Transverse colon (tissue), 4 donors: ENCODE measurements around the gene CACNA1I.

Experiments used
- POLR2A ChIP-seq: fragments of 450-650 bp; IDR thresholded peaks from one replicate; pipeline ENCODE4 v1.6.1; 2016; ENCODE audit warnings: antibody characterized with exemption, mild to moderate bottlenecking, moderate library complexity
- POLR2AphosphoS5 ChIP-seq, 3 donors: sonication (generic); formaldehyde crosslinking; IDR thresholded peaks; one replicate each; pipeline ENCODE4 v1.6.1; 2016; ENCODE audit warnings: antibody characterized with exemption in 3 of 3
- TF ChIP-seq, protein P1 (sequence below), 5 experiments: fragments of 200-600 bp in 3 of 5; fragments of 450-650 bp in 2 of 5; sonication (generic) in 3 of 5; IDR thresholded peaks; 1 replicate in 2 of 5; 2 replicates in 3 of 5; pipeline ENCODE4 v1.5.1; 2016 to 2017; ENCODE audit warnings: antibody characterized with exemption in 5 of 5, inconsistent platforms in 3 of 5, mild to moderate bottlenecking in 2 of 5, moderate library complexity in 1 of 5

DNA sequence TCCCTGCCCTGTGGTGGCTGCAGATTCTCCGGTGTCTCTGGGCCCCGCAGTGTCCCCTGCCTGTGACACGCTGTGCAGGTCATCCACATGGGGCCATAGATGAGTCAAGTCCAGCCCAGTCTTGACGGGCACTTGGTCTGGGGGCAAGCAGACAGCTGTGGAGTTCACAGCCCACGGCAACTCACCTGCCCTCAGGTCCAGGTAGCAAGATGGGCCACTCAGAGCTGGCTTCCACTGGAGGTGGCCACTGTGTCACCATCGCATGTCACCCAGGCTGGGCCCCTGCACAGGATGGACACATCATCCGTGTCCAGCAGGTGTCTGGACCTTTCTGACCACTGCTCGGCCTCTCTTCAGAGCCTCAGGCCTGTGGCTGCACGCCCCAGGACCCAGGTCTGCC is 109.9 kb downstream of the CACNA1I start:
- no peak for TF ChIP-seq POLR2AphosphoS5 (IDR thresholded peaks at IDR 0.05)
- TF ChIP-seq, protein P1, sequence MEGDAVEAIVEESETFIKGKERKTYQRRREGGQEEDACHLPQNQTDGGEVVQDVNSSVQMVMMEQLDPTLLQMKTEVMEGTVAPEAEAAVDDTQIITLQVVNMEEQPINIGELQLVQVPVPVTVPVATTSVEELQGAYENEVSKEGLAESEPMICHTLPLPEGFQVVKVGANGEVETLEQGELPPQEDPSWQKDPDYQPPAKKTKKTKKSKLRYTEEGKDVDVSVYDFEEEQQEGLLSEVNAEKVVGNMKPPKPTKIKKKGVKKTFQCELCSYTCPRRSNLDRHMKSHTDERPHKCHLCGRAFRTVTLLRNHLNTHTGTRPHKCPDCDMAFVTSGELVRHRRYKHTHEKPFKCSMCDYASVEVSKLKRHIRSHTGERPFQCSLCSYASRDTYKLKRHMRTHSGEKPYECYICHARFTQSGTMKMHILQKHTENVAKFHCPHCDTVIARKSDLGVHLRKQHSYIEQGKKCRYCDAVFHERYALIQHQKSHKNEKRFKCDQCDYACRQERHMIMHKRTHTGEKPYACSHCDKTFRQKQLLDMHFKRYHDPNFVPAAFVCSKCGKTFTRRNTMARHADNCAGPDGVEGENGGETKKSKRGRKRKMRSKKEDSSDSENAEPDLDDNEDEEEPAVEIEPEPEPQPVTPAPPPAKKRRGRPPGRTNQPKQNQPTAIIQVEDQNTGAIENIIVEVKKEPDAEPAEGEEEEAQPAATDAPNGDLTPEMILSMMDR (IDR thresholded peaks at IDR 0.05): no peak
- TF ChIP-seq POLR2A: no peak
